ENCODE measurements around the gene LRRC26. TPM values are rescaled to one million over a fixed set of nuclear protein-coding genes. Genes with fewer than 3 reads are reported as not detected.

The LRRC26 gene
- polyA plus RNA-seq, 3 donors: not detected

DNA sequence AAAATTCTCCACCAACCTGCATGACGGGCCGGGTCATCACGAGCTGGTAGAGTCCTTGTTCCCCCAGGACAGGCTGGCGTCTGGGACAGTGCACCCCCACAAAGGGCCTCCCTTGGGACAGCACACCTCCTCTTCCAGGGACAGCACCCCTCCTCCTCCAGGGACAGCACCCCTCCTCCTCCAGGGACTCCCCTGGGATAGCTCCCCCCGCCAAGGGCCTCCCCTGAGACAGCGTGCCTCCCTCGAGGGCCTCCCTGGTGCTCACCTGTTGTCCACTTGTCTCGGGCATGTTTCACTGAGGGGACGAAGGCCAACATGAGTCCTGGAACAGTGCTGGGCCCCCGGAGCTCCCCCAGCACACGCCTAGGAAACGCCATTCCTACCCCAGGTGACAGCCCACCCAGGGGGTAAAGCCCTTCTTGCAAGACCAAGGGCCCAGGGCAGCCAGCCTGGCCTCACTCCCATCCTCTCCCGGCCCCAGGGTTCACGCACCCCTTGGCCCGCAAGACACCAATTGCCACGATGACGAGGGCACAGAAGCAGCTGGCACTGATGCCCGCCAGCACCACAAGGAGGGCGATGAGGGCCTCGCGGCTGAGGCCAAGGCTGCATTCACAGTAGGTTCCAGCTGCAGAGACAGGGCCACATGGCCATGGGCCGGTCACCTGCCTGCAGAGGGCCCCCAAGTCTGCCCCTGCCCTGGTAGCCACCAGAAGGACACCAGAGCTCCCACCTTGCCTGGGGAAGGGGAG is 1.5 kb upstream of the LRRC26 start:
- no peak overlapping the region for H3K9ac ChIP-seq (ENCODE audit: insufficient read depth, low read length, poor library complexity, severe bottlenecking)
- H3K4me3 Mint-ChIP-seq: peak overlapping the region in 1 of 2 donors; percentile 35
- 88% methylated on average over 22 of the region's 22 CpGs for WGBS (ENCODE audit: insufficient coverage)
- H3K27ac ChIP-seq (ENCODE audit: low read depth in 1 of 2, low read length in 2 of 2): no peak overlapping the region
- H3K27me3 Mint-ChIP-seq (ENCODE audit: low read depth in 3 of 3): peaks cover 39 to 77% (median 64%) of the 10 kb centered on the region in 3 donors
- no peaks in the 10 kb centered on the region for H3K9me3 ChIP-seq (replicated peaks in 1 of 2; ENCODE audit: control insufficient read depth in 1 of 2, insufficient read depth in 1 of 2, low read length in 2 of 2)
- H3K27me3 ChIP-seq (ENCODE audit: control insufficient read depth in 2 of 2, insufficient read depth in 2 of 2, low read length in 2 of 2): peaks cover 3 to 53% of the 10 kb centered on the region in 2 donors
- intact Hi-C loops (cut with micrococcal nuclease): no loop called here
- H3K27ac Mint-ChIP-seq: no peak overlapping the region
- H3K79me2 ChIP-seq (ENCODE audit: insufficient read depth, low read length): no peaks in the 10 kb centered on the region
- H3K36me3 ChIP-seq (replicated peaks in 1 of 2; ENCODE audit: control insufficient read depth in 1 of 2, insufficient read depth in 2 of 2, low read length in 2 of 2): no peaks in the 10 kb centered on the region
- H3K36me3 Mint-ChIP-seq: no peaks in the 10 kb centered on the region
- peaks cover 0 to 4% (median 0%) of the 10 kb centered on the region in 7 donors for H3K9me3 Mint-ChIP-seq
- H3K4me1 Mint-ChIP-seq: no peaks in the 10 kb centered on the region
- peaks cover 0 to 6% of the 10 kb centered on the region in 2 donors for H3K4me1 ChIP-seq (ENCODE audit: control insufficient read depth in 1 of 2, insufficient read depth in 2 of 2, low read length in 2 of 2)
- TF ChIP-seq, protein P1, sequence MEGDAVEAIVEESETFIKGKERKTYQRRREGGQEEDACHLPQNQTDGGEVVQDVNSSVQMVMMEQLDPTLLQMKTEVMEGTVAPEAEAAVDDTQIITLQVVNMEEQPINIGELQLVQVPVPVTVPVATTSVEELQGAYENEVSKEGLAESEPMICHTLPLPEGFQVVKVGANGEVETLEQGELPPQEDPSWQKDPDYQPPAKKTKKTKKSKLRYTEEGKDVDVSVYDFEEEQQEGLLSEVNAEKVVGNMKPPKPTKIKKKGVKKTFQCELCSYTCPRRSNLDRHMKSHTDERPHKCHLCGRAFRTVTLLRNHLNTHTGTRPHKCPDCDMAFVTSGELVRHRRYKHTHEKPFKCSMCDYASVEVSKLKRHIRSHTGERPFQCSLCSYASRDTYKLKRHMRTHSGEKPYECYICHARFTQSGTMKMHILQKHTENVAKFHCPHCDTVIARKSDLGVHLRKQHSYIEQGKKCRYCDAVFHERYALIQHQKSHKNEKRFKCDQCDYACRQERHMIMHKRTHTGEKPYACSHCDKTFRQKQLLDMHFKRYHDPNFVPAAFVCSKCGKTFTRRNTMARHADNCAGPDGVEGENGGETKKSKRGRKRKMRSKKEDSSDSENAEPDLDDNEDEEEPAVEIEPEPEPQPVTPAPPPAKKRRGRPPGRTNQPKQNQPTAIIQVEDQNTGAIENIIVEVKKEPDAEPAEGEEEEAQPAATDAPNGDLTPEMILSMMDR (IDR thresholded peaks at IDR 0.05): no peak
- no peak overlapping the region for H2AFZ ChIP-seq (ENCODE audit: insufficient read depth, low read depth, low read length, poor library complexity, severe bottlenecking)
- no peak overlapping the region for H3K4me3 ChIP-seq (replicated peaks in 1 of 3; ENCODE audit: low read depth in 2 of 3, low read length in 3 of 3)
- no peak for DNase-seq
- H4K20me1 ChIP-seq (ENCODE audit: insufficient read depth, low read length): no peaks in the 10 kb centered on the region
- H3K4me2 ChIP-seq (replicated peaks; ENCODE audit: extremely low read depth, low read length, poor library complexity, severe bottlenecking): no peak overlapping the region

DNA sequence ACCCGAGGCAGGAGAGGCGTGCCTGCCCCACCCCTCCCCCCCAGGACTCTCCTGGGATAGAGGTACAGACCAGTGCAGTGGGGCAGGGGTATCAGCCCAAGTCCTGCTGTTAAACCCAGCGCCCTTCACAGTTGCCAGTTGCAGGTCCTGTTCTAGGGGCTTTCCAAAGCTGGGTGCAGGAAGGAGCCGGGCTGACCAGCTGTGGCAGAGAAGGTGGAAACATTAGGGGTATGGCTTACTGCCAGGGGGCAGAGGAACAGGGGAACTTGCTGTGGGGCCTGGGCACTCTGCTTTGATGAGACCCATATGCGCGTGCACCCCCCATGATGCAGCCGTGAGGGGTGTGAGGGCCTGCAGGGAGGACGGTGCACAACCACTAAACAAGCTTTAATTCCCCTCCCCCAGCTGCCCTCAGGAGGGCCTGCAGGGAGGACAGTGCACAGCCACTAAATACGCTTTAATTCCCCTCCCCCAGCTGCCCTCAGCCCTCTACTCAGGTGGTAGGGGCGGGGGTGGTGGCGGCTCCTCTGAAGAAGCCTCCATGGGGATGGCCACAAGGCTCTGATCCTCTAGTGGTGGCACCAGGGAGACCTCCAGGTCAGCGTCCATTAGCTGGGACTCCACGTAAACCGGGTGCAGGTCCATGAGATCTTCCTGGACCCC is 766 bp upstream of the LRRC26 start:
- H3K36me3 ChIP-seq (replicated peaks in 1 of 2; ENCODE audit: control insufficient read depth in 1 of 2, insufficient read depth in 2 of 2, low read length in 2 of 2): no peaks in the 10 kb centered on the region
- H3K4me1 Mint-ChIP-seq: no peaks in the 10 kb centered on the region
- H3K27me3 Mint-ChIP-seq (ENCODE audit: low read depth in 3 of 3): peaks cover 40 to 84% (median 69%) of the 10 kb centered on the region in 3 donors
- peaks cover 0 to 4% (median 0%) of the 10 kb centered on the region in 7 donors for H3K9me3 Mint-ChIP-seq
- H3K4me1 ChIP-seq (ENCODE audit: control insufficient read depth in 1 of 2, insufficient read depth in 2 of 2, low read length in 2 of 2): peaks cover 0 to 6% of the 10 kb centered on the region in 2 donors
- H3K4me2 ChIP-seq (replicated peaks; ENCODE audit: extremely low read depth, low read length, poor library complexity, severe bottlenecking): no peak overlapping the region
- TF ChIP-seq, protein P1 (IDR thresholded peaks at IDR 0.05): no peak
- H3K9me3 ChIP-seq (replicated peaks in 1 of 2; ENCODE audit: control insufficient read depth in 1 of 2, insufficient read depth in 1 of 2, low read length in 2 of 2): no peaks in the 10 kb centered on the region
- H3K9ac ChIP-seq (ENCODE audit: insufficient read depth, low read length, poor library complexity, severe bottlenecking): no peak overlapping the region
- no peak for DNase-seq
- no peak overlapping the region for H2AFZ ChIP-seq (ENCODE audit: insufficient read depth, low read depth, low read length, poor library complexity, severe bottlenecking)
- 76% methylated on average over 7 of the region's 14 CpGs for WGBS (ENCODE audit: insufficient coverage)
- no peaks in the 10 kb centered on the region for H3K79me2 ChIP-seq (ENCODE audit: insufficient read depth, low read length)
- H3K27ac ChIP-seq (ENCODE audit: low read depth in 1 of 2, low read length in 2 of 2): no peak overlapping the region
- no peaks in the 10 kb centered on the region for H3K36me3 Mint-ChIP-seq
- no peak overlapping the region for H3K4me3 ChIP-seq (replicated peaks in 1 of 3; ENCODE audit: low read depth in 2 of 3, low read length in 3 of 3)
- H3K27me3 ChIP-seq (ENCODE audit: control insufficient read depth in 2 of 2, insufficient read depth in 2 of 2, low read length in 2 of 2): peaks cover 3 to 56% of the 10 kb centered on the region in 2 donors
- no peaks in the 10 kb centered on the region for H4K20me1 ChIP-seq (ENCODE audit: insufficient read depth, low read length)
- intact Hi-C loops (cut with micrococcal nuclease): no loop called here
- H3K4me3 Mint-ChIP-seq: peak overlapping the region in 1 of 2 donors; percentile 73
- no peak overlapping the region for H3K27ac Mint-ChIP-seq
